Parathyroid adenoma (tissue), 2 donors: ENCODE data around the gene CD302.

Source experiments
- H2AFZ ChIP-seq: fragments of 300-600 bp; sonication (generic); one replicate; pipeline ENCODE4 v1.7.0; 2017; ENCODE audit warnings: antibody characterized with exemption, mild to moderate bottlenecking
- H3K27ac ChIP-seq: fragments of 300-600 bp; sonication (generic); one replicate; pipeline ENCODE4 v1.7.0; 2017
- H3K27me3 ChIP-seq: fragments of 300-600 bp; sonication (generic); one replicate; pipeline ENCODE4 v1.7.0; 2017; ENCODE audit warnings: low read length; ENCODE audit not compliant: control insufficient read depth, insufficient read depth
- H3K36me3 ChIP-seq: fragments of 300-600 bp; sonication (generic); one replicate; pipeline ENCODE4 v1.7.0; 2017; ENCODE audit warnings: low read length; ENCODE audit not compliant: control insufficient read depth, insufficient read depth
- H3K4me1 ChIP-seq: fragments of 300-600 bp; sonication (generic); one replicate; pipeline ENCODE4 v1.7.0; 2017; ENCODE audit warnings: control low read depth
- H3K4me2 ChIP-seq: fragments of 300-600 bp; sonication (generic); one replicate; pipeline ENCODE4 v1.7.0; 2017; ENCODE audit warnings: low read length
- H3K4me3 ChIP-seq: fragments of 300-600 bp; sonication (generic); one replicate; pipeline ENCODE4 v1.7.0; 2017; ENCODE audit warnings: low read depth, low read length
- H3K79me2 ChIP-seq: fragments of 300-600 bp; sonication (generic); one replicate; pipeline ENCODE4 v1.7.0; 2017; ENCODE audit warnings: control low read depth
- H3K9ac ChIP-seq: fragments of 300-600 bp; sonication (generic); one replicate; pipeline ENCODE4 v1.7.0; 2017; ENCODE audit warnings: mild to moderate bottlenecking
- H3K9me3 ChIP-seq: fragments of 300-600 bp; sonication (generic); one replicate; pipeline ENCODE4 v1.7.0; 2017; ENCODE audit warnings: low read length; ENCODE audit not compliant: control insufficient read depth
- TF ChIP-seq, protein P1 (sequence below): fragments of 300-600 bp; sonication (generic); IDR thresholded peaks from one replicate; pipeline ENCODE4 v1.7.0; 2017; ENCODE audit warnings: antibody characterized with exemption, mild to moderate bottlenecking
- donor health status: primary hyperparathyroidism.

Gene CD302

DNA sequence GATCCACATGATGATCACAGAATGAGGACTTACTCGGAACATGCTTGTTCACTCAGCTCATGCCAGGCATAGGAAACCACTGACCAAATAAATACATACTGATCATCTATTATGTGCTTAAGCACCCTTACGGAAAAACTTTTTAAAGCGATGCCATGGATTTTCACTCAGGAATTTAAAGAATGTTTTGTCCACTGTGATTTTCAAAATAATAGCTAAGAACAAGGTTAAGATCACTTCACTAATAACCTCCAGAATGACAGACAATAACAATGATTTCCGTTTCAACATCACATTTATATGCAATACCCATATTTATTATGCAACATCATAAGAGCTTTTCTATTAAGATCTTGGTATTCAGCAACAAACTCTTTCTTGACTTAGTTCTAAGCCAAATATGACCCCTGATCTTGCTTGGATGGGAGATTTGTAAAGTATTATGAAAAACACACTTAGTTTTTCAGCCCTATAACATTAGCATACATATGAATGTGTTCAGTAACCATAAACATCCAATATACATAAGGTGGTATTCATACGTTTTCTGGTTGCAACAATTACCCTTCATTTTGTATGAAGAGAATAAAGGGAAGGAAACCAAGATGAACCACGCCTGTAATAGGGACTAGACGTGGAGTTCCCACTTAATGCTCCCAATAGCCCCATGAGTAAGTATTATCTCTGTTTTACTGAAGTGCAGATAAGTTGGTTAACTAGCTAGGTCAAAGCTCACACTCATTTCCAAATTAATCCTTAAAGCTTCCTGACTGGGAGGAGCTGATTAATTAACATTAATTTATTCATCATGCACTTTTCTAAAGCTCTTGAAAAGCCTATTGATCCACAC lies 1.9 kb downstream of the CD302 start:
- Histone ChIP-seq H3K27me3 (no peaks in the 10 kb centered on the region), H3K9me3 (no peaks in the 10 kb centered on the region), H3K4me1 (no peaks in the 10 kb centered on the region), H3K4me3 (no peak overlapping the region), H3K79me2 (no peaks in the 10 kb centered on the region), H3K4me2 (no peak overlapping the region), H3K9ac (no peak overlapping the region), H3K27ac (no peak overlapping the region), H3K36me3 (no peaks in the 10 kb centered on the region), H2AFZ (no peak overlapping the region)
- TF ChIP-seq, protein P1, sequence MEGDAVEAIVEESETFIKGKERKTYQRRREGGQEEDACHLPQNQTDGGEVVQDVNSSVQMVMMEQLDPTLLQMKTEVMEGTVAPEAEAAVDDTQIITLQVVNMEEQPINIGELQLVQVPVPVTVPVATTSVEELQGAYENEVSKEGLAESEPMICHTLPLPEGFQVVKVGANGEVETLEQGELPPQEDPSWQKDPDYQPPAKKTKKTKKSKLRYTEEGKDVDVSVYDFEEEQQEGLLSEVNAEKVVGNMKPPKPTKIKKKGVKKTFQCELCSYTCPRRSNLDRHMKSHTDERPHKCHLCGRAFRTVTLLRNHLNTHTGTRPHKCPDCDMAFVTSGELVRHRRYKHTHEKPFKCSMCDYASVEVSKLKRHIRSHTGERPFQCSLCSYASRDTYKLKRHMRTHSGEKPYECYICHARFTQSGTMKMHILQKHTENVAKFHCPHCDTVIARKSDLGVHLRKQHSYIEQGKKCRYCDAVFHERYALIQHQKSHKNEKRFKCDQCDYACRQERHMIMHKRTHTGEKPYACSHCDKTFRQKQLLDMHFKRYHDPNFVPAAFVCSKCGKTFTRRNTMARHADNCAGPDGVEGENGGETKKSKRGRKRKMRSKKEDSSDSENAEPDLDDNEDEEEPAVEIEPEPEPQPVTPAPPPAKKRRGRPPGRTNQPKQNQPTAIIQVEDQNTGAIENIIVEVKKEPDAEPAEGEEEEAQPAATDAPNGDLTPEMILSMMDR, result no peak

DNA sequence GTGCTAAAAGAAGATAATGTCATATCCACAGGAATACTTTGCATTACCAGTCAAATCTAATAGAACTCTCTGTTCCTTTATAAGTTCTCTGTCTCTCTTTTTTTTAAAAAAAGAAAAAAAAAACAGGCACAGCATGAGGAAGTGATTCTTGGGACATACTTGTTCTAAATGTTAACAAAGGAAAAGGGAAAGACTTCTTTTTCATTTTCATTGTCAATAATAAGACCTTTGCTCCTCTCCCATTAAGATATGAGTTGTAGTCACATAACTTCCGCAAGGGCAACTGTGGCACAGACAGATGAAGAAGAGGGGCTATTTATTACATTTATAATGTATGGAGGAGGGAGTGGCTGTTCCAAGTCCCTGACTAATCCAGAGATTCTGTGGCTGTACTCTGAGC lies 4.7 kb downstream of the CD302 start:
- no peaks in the 10 kb centered on the region for H3K36me3 ChIP-seq
- TF ChIP-seq, protein P1, result no peak
- no peaks in the 10 kb centered on the region for H3K4me1 ChIP-seq
- no peak overlapping the region for H2AFZ ChIP-seq
- H3K27ac ChIP-seq, result no peak overlapping the region
- H3K9ac ChIP-seq, result no peak overlapping the region
- no peak overlapping the region for H3K4me3 ChIP-seq
- H3K27me3 ChIP-seq, result no peaks in the 10 kb centered on the region
- H3K79me2 ChIP-seq, result no peaks in the 10 kb centered on the region
- no peak overlapping the region for H3K4me2 ChIP-seq
- no peaks in the 10 kb centered on the region for H3K9me3 ChIP-seq

DNA sequence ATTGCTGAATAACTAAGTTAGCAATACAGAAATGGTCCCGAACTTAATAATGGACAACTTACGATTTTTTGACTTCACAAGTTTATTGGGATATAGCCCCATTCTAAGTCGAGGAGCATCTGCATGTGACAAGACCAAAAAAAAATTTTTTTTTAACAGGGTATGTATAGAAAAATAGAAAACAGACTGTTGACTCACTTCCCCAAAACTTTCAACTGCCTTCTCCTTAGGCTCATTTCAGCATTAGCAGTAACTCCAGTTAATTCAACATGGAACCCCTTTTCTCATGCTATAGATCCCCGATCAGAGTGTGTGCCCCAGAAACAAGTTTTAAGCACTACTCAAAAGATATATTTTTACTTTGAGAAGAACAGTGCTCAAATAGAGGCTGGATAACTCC lies 5.4 kb downstream of the CD302 start:
- TF ChIP-seq, protein P1, result no peak
- Histone ChIP-seq H3K27me3 (no peaks in the 10 kb centered on the region), H3K4me1 (no peaks in the 10 kb centered on the region), H3K79me2 (no peaks in the 10 kb centered on the region), H3K4me3 (no peak overlapping the region), H3K9me3 (no peaks in the 10 kb centered on the region), H3K36me3 (no peaks in the 10 kb centered on the region), H3K27ac (no peak overlapping the region), H2AFZ (no peak overlapping the region), H3K9ac (no peak overlapping the region), H3K4me2 (no peak overlapping the region)

DNA sequence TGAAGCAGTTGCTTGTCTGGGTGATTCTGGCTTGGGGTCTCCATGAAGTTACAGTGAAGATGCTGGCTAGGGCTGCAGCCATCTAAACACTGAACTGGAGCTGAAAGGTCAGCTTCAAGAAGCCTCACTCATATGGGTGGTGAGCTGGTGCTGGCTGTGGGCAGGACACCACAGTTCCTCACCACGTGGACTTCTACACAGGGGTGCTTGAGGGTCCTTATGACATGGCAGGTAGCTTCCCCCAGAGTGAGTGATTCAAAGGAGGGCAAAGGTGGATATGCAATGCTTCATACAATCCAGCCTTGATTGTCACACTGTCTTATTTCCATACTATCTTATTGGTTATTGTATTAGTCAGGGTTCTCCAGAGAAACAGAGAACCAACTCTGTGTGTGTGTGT lies 6.0 kb downstream of the CD302 start:
- Histone ChIP-seq H3K9ac (no peak overlapping the region), H3K79me2 (no peaks in the 10 kb centered on the region), H3K4me2 (no peak overlapping the region), H3K4me3 (no peak overlapping the region), H3K27me3 (no peaks in the 10 kb centered on the region), H3K4me1 (no peaks in the 10 kb centered on the region), H3K27ac (no peak overlapping the region), H3K36me3 (no peaks in the 10 kb centered on the region), H2AFZ (no peak overlapping the region), H3K9me3 (no peaks in the 10 kb centered on the region)
- TF ChIP-seq, protein P1, result no peak

DNA sequence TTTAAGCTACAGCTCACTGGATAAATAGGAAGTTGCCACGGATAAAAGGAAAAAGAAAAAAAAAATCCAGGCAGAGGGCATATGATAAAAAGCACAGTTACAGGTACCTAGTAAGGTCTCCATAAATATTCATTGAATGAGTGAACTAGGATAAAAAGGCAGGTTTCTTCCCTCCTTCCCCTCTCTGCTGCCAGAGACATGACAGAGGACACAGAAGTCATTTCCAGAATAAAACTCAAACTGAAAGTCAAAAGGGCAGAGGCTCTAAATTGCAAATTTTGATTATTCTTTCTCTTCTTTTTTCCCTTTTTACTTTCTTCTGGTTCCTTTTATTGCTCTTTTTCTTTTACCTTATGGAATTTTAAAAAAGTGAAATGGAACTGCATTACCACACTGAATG lies 7.7 kb downstream of the CD302 start:
- Histone ChIP-seq H3K4me1 (no peaks in the 10 kb centered on the region), H3K79me2 (no peaks in the 10 kb centered on the region), H3K9ac (no peak overlapping the region), H3K9me3 (no peaks in the 10 kb centered on the region), H3K36me3 (no peaks in the 10 kb centered on the region), H3K4me2 (no peak overlapping the region), H3K27me3 (no peaks in the 10 kb centered on the region), H3K4me3 (no peak overlapping the region), H2AFZ (no peak overlapping the region), H3K27ac (no peak overlapping the region)
- TF ChIP-seq, protein P1, result no peak
